Stimulated activated effector memory CD8-positive, alpha-beta T cell treated with anti-CD3 and anti-CD28 coated beads, Interleukin-12 subunit alpha, Interleukin-12 subunit beta, amount 100 ng/mL, for 72 hours (primary cell): ENCODE measurements around the gene MYLK2.
A peak's percentile ranks its signal among the peaks of the same experiment; 100 is the strongest.
"Not testable (repeated sequence)": the region's sequence is repeated elsewhere in the genome, so short reads cannot be mapped to it uniquely, and the experiment has no call there.

ENCODE experiments used
- ATAC-seq: fragments of 150-1000 bp; cut with Tn5 transposase; 2 replicates; pipeline ENCODE4 v1.10.0; 2021
- DNase-seq, 2 donors: peaks; one replicate each; pipeline ENCODE4 v3.0.0; 2021 to 2022; ENCODE audit warnings: low spot score in 2 of 2
- H3K27ac Mint-ChIP-seq: one replicate; pipeline ENCODE4 v1.8.0; 2022; ENCODE audit warnings: mild to moderate bottlenecking, mixed read lengths
- H3K36me3 Mint-ChIP-seq: one replicate; pipeline ENCODE4 v1.8.0; 2022; ENCODE audit warnings: mild to moderate bottlenecking, mixed read lengths
- H3K4me1 Mint-ChIP-seq: one replicate; pipeline ENCODE4 v1.8.0; 2022; ENCODE audit warnings: mixed read lengths
- H3K4me3 Mint-ChIP-seq: one replicate; pipeline ENCODE4 v1.8.0; 2022; ENCODE audit warnings: mild to moderate bottlenecking, mixed read lengths
- H3K9me3 Mint-ChIP-seq: one replicate; pipeline ENCODE4 v1.8.0; 2022; ENCODE audit warnings: mixed read lengths

Gene MYLK2

DNA sequence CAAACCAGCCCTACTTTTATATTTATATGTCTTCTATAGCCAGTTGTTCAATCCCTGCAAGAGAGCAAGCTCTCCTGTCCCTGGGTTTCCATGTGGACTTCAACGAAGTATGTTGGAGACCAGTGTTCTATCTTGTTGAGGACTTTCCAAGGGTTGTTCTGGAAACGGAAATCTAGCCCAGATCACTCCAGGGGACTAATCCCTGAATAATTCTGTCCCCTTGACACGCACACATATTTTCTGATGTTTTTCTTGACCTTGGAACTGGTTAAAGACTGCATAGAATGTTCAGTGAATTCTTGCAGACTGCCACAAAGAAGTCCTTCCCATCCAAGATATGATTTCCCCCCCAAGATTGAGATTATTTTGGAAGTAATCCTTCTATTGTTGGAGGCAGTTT, 9.5 kb upstream of the MYLK2 start:
- Mint-ChIP-seq H3K9me3 (no peaks in the 10 kb centered on the region), H3K36me3 (peaks cover 10% of the 10 kb centered on the region), H3K4me1 (peaks cover 6% of the 10 kb centered on the region), H3K27ac (no peak overlapping the region), H3K4me3 (no peak overlapping the region)
- ATAC-seq (no peak), DNase-seq (no peak)

- peaks cover 5% of the 10 kb centered on the region for H3K36me3 Mint-ChIP-seq
- ATAC-seq = no peak
- no peaks in the 10 kb centered on the region for H3K9me3 Mint-ChIP-seq
- no peak overlapping the region for H3K27ac Mint-ChIP-seq
- DNase-seq = no peak
- H3K4me3 Mint-ChIP-seq = no peak overlapping the region
- peaks cover 6% of the 10 kb centered on the region for H3K4me1 Mint-ChIP-seq
Measured at GRCh38 chr20:31811198-31811597, 8.0 kb upstream of the MYLK2 start.

DNA sequence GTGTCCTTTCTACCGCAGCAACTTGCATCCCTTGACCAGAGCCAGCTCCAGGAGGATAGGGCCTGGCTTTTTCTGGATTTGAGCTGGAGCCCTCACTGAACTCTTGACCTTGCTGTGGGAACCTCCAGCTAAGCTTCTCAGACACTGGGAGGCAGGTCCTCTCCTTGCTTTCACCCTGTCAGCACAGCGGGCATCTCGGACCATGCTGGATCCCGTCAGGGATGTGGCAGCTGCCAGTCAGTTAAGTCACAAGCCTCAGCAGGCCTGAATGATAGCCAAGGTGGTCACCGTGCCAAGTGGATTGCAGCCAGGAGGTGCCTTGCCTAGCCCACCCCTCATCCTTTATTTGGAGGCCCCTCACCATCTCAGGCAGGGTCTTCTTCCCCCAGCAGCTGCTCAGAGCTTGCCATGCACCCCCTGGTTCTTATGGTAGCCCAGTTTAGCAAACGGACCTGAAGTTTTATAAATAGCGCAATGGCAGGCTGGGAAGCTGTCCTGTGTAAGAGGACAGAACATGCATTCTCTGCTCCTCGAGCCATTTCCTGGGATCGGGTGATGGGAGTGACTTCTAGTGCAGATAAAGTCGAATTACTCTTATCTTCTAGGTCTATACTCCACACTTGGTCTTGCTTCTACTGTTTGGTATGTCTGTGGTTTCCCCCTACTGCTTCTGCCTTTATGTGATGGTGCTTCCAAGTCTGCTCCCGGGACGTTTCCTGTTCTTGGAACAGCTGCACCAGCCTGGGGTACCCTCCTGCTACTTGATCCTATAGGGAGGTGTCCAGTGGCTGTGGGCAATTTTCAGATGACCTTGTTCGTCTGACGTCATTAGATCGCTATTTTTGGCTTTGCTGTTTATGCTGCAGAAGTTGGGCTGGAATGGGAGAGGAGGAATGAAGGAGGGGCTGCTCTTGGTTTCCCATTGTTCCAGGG, 7.1 kb upstream of the MYLK2 start:
- Mint-ChIP-seq H3K9me3 (no peaks in the 10 kb centered on the region), H3K27ac (no peak overlapping the region), H3K4me3 (no peak overlapping the region), H3K36me3 (no peaks in the 10 kb centered on the region), H3K4me1 (peaks cover 6% of the 10 kb centered on the region)
- no peak for DNase-seq
- no peak for ATAC-seq

- no peak for DNase-seq
- H3K36me3 Mint-ChIP-seq = no peaks in the 10 kb centered on the region
- peaks cover 6% of the 10 kb centered on the region for H3K4me1 Mint-ChIP-seq
- H3K4me3 Mint-ChIP-seq = no peak overlapping the region
- no peak overlapping the region for H3K27ac Mint-ChIP-seq
- no peaks in the 10 kb centered on the region for H3K9me3 Mint-ChIP-seq
- ATAC-seq = no peak
Measured at GRCh38 chr20:31813611-31814010, 5.5 kb upstream of the MYLK2 start.

DNA sequence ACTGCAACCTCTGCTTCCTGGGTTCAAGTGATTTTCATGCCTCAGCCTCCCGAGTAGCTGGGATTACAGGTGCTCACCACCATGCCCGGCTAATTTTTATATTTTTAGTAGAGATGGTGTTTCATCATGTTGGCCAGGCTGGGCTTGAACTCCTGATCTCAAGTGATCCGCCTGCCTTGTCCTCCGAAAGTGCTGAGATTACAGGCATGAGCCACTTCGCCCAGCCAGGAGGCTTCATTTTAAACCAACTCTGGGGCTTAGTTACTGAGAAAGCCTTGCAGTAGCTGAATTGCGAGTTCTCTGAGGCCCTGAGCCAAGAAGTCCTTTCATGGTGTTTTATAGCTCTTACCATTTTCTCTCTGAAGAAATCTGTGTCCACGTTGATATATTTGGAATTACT, 5.0 kb upstream of the MYLK2 start:
- not testable (repeated sequence) for ATAC-seq, H3K4me3 Mint-ChIP-seq, H3K4me1 Mint-ChIP-seq, H3K36me3 Mint-ChIP-seq, H3K27ac Mint-ChIP-seq, DNase-seq, H3K9me3 Mint-ChIP-seq

GRCh38 chr20:31815408-31816188, 3.6 kb upstream of the MYLK2 start:
- Mint-ChIP-seq H3K4me3 (no peak overlapping the region), H3K4me1 (no peaks in the 10 kb centered on the region), H3K36me3 (no peaks in the 10 kb centered on the region), H3K27ac (no peak overlapping the region), H3K9me3 (no peaks in the 10 kb centered on the region)
- DNase-seq (no peak), ATAC-seq (no peak)

DNA sequence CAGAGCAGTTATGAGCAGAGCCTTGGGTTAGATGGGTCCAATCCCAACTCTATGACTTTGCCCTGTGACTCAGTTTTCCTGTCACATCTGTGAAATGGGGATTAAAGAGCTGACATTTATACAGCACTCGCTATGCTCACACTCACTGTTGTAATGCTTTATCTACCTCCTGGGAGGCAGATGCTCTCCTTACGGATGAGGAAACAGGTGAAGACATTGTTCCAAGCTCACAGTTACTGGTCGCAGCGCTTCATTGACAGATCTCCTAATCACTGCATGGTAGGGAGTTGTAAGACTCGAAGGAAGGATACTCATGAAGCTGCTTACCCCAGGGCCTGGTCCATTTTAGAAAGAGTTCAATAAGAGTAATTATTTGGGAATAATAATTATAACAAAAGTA, 2.9 kb upstream of the MYLK2 start:
- Mint-ChIP-seq H3K4me3 (no peak overlapping the region), H3K4me1 (no peaks in the 10 kb centered on the region), H3K36me3 (no peaks in the 10 kb centered on the region), H3K9me3 (no peaks in the 10 kb centered on the region), H3K27ac (no peak overlapping the region)
- DNase-seq (no peak), ATAC-seq (no peak)

GRCh38 chr20:31817461-31817860, 1.7 kb upstream of the MYLK2 start:
- DNase-seq = no peak
- no peaks in the 10 kb centered on the region for H3K36me3 Mint-ChIP-seq

GRCh38 chr20:31818376-31818908, 714 bp upstream of the MYLK2 start:
- Mint-ChIP-seq H3K36me3 (no peaks in the 10 kb centered on the region), H3K4me3 (no peak overlapping the region), H3K27ac (peak overlapping the region; percentile 43), H3K4me1 (peaks cover 5% of the 10 kb centered on the region), H3K9me3 (no peaks in the 10 kb centered on the region)
- ATAC-seq (no peak), DNase-seq (no peak)

More at GRCh38 chr20:31817461-31817860, 1.7 kb upstream of the MYLK2 start:
- Mint-ChIP-seq H3K4me3 (no peak overlapping the region), H3K4me1 (peaks cover 4% of the 10 kb centered on the region), H3K27ac (no peak overlapping the region), H3K9me3 (no peaks in the 10 kb centered on the region)
- no peak for ATAC-seq

DNA sequence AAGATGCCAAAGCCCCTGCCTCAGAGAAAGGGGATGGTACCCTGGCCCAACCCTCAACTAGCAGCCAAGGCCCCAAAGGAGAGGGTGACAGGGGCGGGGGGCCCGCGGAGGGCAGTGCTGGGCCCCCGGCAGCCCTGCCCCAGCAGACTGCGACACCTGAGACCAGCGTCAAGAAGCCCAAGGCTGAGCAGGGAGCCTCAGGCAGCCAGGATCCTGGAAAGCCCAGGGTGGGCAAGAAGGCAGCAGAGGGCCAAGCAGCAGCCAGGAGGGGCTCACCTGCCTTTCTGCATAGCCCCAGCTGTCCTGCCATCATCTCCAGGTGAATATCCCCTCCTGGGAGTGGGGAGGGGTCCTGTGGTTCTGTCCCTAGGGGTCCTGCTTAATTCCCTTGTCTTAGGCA, 1.1 kb downstream of the MYLK2 start:
- ATAC-seq (no peak), DNase-seq (no peak)
- H3K4me1 Mint-ChIP-seq = peaks cover 5% of the 10 kb centered on the region
- H3K36me3 Mint-ChIP-seq = no peaks in the 10 kb centered on the region
- H3K4me3 Mint-ChIP-seq = no peak overlapping the region
- H3K9me3 Mint-ChIP-seq = no peaks in the 10 kb centered on the region
- no peak overlapping the region for H3K27ac Mint-ChIP-seq

DNA sequence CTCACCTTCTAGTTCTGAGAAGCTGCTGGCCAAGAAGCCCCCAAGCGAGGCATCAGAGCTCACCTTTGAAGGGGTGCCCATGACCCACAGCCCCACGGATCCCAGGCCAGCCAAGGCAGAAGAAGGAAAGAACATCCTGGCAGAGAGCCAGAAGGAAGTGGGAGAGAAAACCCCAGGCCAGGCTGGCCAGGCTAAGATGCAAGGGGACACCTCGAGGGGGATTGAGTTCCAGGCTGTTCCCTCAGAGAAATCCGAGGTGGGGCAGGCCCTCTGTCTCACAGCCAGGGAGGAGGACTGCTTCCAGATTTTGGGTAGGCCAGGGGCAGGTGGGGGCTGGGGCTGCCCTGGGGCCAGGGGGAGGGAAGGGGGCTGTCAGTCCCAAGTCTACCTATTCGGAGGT, 2.3 kb downstream of the MYLK2 start:
- Mint-ChIP-seq H3K4me3 (no peak overlapping the region), H3K36me3 (no peaks in the 10 kb centered on the region), H3K9me3 (no peaks in the 10 kb centered on the region), H3K4me1 (peaks cover 5% of the 10 kb centered on the region), H3K27ac (no peak overlapping the region)
- no peak for ATAC-seq
- no peak for DNase-seq

- peak; percentile 80 for ATAC-seq
- H3K9me3 Mint-ChIP-seq = no peaks in the 10 kb centered on the region
- no peaks in the 10 kb centered on the region for H3K36me3 Mint-ChIP-seq
- no peak overlapping the region for H3K4me3 Mint-ChIP-seq
- H3K27ac Mint-ChIP-seq = no peak overlapping the region
- H3K4me1 Mint-ChIP-seq = peaks cover 5% of the 10 kb centered on the region
- peak; percentile 74 to 88 for DNase-seq
Measured at GRCh38 chr20:31822421-31823330, 3.5 kb downstream of the MYLK2 start.

GRCh38 chr20:31823360-31824124, 4.4 kb downstream of the MYLK2 start:
- ATAC-seq (no peak), DNase-seq (no peak)
- no peak overlapping the region for H3K27ac Mint-ChIP-seq
- no peaks in the 10 kb centered on the region for H3K36me3 Mint-ChIP-seq
- peaks cover 5% of the 10 kb centered on the region for H3K4me1 Mint-ChIP-seq
- no peaks in the 10 kb centered on the region for H3K9me3 Mint-ChIP-seq
- no peak overlapping the region for H3K4me3 Mint-ChIP-seq

GRCh38 chr20:31824125-31824485, 4.9 kb downstream of the MYLK2 start:
- Mint-ChIP-seq H3K36me3 (no peaks in the 10 kb centered on the region), H3K9me3 (no peaks in the 10 kb centered on the region), H3K27ac (no peak overlapping the region), H3K4me3 (no peak overlapping the region), H3K4me1 (peaks cover 5% of the 10 kb centered on the region)
- DNase-seq = no peak
- ATAC-seq = no peak
